ENCODE results near the gene FNBP1.
A peak's percentile ranks its signal among the peaks of the same experiment; 100 is the strongest.
"Not testable (repeated sequence)": the region's sequence is repeated elsewhere in the genome, so short reads cannot be mapped to it uniquely, and the experiment has no call there.

The FNBP1 gene

DNA sequence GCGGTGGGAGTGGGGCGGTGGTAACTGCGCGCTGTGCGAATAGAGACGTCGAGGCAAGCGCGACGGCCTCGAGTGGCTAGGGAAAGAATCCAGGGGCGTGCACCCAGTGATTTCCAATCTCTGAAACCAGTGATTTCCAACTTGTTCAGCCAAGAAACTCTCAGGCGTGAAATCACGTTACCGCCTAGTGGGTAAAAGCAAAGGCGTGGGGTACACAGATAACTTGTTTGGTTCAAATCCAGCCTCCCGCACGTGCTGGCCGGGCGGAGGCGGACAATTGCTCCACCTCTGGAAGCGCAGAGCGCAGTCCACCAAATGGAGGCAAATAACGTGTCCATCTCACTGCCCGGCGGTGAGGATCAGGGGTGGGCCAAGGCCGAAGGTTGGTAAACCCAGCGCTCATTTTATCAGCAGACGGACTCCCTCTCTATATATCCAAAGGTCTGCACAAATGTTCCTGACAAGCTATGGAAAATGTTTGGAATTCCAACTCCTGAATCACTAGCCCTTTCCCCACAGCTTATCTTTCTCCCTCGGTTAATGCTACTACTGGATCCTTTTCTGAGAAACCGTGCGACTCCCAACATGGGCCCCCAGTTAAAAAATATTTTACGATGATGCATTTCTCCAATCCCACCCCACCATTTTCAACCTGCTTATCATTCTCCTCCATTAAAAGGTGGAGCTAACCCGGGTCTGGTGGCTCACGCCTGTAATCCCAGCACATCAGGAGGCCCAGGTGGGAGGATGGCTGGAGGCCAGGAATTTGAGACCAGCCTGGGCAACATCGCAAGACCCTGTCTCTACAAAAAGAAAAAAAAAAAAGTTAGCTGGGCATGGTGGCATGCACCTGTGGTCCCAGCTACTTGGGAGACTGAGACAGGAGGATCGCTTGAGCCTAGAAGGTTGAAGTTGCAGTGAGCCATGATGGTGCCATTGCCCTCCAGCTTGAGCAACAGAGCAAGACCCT, 950 bp upstream of the FNBP1 start:
- no peak for DNase-seq

GRCh38 chr9:130042406-130042884, 544 bp downstream of the FNBP1 start:
- DNase-seq: peak; percentile 49

DNA sequence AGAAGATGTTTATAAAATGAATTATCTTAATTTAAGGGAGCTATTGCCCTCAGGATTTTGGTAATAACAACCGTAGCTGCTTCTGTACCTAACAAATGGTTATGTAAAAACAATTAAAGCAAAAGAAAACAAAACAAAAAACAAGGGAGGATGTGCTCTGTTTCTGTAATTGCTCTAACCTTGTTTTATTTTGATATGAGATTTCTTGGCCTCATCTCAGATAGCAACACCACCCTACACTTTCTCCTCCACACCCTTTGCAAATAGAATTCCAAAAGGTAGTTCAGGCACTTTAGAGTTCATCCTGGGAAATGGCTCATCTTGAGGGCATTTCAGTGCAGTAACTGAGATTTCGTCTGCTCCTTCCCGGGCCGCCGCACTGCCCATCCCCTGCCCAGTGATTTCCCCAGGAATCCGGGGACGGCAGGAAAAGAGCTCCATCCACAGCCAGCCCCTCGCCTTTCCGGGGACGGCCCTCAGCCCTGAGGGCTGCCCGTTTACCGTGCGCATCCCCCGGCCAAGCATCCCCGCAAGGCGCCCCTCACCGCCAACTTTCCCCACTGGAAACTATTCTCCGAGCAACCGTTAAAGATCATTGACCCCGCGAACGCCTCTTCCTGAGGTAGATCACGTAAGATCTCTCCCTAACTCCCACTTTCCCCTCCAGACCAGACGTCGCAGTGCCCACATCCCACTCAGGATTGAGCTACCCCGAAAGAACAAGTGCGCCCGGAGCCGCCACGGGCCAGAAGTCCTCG, 1.2 kb downstream of the FNBP1 start:
- DNase-seq: no peak

- no peak for DNase-seq
Measured at GRCh38 chr9:130040984-130041647, 1.9 kb downstream of the FNBP1 start.

DNA sequence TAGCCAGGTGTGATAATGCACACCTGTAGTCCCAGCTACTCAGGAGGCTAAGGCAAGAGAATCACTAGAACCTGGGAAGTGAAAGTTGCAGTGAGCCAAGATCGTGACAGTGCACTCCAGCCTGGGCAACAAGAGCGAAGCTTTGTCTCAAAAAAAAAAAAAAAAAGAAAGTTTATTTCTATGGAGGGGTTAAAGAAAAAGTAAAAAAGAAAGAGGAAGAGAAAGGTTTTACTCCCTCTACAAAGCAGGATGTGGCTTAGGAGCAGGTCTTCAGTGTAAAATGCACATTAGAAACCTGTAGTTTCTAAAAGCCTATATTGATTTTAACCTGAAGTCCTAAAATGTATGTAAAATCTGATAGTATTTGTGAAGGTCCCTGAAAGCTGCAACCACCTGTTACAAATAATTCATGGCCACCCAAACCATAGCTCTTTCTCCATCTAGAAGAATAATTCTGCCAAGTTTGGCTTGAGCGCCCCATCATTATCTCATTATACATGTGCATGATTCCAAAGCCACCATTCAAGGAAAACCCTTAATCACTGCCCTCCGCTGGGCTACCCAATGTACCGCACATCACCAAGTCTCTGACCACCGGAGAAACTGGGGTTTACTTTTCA, 3.4 kb downstream of the FNBP1 start:
- no peak for DNase-seq

DNA sequence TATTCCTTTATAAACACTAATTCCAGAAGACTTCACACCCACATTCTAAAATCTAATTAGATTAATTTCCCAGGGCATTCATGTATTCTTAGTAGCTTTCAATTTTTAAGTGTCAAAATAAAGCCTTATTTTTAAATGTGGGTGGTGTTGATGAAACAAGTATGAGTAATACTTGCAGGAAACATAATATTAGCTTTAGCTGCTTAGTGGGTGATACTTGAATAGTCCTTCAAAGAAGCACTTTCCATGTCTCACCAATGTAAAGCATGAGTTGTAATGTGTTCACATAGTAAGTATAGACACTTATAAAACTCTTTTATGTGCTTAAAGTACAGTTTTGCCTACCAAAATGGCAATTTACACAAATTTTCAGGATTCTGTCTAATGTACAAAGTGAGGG, 6.9 kb downstream of the FNBP1 start:
- DNase-seq: peak; percentile 72

GRCh38 chr9:130034570-130034969, 8.4 kb downstream of the FNBP1 start:
- peak; percentile 87 for DNase-seq

DNA sequence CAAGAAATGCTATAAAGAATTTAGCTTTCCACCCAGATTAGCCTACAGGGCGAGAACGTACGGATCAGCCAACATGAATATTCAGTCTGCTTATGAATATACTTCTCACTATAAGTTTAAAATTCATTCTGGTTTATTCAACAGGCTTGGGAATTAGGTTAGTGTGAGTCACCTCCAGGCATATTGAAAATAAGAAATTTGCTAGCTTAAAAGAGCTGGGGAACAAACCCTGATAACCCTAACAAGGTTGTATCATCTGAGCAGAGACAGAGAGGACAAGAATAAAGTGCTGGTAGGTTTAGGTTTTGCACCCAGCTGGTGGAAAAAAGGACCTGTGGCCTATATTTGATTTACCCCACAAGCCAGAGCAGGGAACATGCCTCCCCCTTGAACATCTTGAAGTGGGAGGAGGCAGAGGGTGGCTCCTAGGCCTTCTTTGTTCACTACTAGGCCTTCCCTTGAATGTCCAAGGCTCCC, 12.3 kb downstream of the FNBP1 start:
- no peak for DNase-seq

DNA sequence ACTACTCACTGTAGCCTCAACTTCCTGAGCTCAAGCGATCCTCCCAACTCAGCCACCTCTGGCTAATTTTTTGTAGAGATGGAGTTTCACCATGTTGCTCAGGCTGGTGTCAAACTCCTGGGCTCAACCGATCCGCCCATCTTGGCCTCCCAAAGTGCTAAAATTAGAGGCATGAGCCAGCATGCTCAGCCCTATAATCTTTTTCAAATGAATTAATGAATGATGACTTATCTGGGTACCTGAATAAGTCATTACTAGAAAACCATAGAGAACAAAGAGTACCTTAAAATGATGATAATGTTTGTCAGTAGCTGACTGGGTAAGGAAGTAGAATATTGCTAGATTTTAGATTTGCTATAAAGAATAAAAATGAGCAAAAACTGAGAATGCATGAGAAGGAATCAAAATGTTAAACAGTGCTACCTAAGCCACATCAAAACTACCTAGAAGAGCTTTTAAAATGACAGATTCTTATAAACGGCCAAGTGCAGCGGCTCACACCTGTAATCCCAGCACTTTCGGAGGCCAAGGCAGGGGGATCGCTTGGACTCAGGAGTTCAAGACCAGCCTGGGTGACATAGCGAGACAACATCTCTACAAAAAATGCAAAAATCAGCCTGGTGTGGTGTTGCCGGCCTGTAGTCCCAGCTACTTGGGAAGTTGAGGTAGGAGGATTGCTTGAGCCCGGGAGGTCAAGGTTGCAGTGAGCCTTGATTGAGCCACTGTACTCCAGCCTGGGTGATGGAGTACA, 13.6 kb downstream of the FNBP1 start:
- DNase-seq: no peak

DNA sequence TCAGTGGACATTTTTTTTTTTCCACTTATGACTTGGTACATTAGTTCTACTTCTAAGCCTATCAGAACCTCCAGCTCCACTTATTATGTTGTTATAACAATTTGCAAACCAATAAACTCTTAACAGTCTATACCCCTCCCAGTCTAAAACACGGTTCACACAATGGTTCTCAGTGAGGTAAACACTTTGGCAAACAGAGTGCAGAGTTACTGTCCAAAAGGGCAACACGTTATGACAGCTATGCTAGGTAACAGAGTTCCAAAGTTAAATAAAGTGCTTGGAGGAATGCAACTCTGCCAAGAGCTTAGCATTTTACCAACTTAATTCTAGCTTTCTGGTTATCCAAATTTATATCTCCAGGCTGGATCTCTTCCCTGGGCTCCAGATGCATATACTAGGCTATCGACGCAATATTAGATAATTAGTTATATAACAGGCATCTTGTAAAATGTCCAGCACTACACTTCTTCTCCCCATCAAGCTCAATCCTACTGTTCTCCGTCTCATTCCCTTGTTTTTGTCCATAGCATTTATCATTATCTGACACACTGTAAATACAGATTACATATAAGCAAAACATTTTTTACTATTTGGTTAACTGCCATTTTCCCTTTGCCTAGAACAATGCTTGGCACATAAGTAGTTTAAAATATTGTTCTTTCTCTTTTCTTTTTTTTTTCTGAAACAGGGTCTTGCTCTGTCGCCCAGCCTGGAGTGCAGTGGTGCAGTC, 14.3 kb downstream of the FNBP1 start:
- DNase-seq: no peak

DNA sequence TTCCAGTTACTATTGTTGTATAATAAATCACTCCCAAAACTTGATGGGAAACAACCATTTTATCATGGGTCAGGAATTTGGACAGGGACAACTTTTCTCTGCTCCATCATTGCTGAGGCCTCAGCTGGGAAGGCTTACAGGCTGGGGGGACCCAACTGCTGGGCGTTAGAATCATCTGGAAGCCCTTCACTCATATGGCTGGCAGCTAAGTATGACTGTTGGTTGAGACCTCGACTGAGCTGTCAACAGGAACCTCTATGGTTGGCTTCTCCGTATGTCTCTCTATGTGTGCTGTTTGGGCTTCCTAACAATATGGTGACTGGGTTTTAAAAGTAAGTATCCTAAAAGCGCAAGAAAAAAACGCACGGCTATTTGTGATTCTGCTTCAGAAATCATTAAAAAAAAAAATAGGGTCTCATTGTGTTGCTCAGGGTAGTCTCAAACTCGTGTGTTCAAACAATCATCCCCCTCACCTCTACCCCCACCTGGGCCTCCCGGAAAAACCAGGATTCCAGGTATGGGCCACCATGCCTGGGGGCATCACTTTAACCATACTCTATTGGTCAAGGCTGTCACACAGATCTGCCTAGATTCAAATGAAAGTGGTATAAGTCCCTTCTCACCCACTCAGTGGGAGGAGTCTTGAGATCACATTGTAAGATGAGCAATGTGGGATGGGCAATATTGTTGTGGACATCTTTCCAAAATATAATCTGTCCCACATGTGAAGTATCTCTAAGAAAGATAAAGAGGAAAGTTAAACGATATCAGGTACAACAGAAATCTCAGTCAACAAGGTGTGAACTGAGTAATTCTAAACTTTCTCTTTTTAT, 15.2 kb downstream of the FNBP1 start:
- DNase-seq: no peak

- DNase-seq: peak; percentile 92
Measured at GRCh38 chr9:130026583-130027340, 16.2 kb downstream of the FNBP1 start.

DNA sequence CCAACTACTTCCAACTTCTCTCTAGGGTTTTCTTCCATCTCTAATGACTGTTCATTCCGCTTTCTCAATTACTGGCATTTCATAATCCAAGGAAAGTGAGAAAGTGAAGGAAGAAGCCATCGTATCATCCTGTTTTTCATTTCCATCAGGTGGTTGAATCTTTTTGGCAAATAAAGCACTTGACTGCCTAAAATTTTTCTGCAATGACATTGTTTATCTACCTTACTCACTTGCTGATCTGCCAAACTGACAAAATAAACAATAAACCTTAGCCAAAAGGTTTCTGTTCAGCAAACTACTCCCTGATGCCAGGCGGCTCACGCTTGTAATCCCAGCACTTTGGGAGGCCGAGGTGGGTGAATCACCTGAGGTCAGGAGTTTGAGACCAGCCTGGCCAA, 18.4 kb downstream of the FNBP1 start:
- DNase-seq: no peak

- no peak for DNase-seq
Measured at GRCh38 chr9:130023994-130024596, 18.9 kb downstream of the FNBP1 start.

GRCh38 chr9:130023144-130023787, 19.7 kb downstream of the FNBP1 start:
- DNase-seq: no peak

DNA sequence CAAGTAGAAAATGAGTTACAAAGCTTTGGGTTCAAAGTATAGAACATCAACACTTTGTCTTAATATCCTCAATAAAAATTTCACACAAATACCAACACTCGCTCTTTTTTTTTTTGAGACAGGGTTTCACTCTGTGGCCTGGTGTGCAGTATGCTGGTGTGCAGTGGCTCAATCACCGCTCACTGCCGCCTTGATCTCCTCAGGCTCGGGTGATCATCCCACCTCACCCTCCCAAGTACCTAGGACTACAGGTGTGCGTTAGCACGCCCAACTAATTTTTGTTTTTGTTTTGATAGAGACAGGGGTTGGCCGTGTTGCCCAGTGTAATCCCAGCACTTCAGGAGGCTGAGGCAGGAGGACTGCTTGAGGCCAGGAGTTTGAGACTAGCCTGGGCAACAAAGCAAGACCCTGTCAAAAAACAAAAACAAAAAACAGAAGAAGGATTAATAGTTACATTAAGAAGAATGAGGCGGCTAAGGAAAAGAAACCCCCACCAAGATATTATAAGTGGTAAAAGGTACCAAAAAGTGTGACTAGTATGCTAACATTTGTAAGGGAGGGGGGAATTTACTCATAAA, 20.3 kb downstream of the FNBP1 start:
- no peak for DNase-seq

- DNase-seq: not testable (repeated sequence)
Measured at GRCh38 chr9:130021842-130022241, 21.1 kb downstream of the FNBP1 start.

- no peak for DNase-seq
Measured at GRCh38 chr9:130021123-130021522, 21.9 kb downstream of the FNBP1 start.
